ENCODE measurements around the gene NNMT.

Gene NNMT

DNA sequence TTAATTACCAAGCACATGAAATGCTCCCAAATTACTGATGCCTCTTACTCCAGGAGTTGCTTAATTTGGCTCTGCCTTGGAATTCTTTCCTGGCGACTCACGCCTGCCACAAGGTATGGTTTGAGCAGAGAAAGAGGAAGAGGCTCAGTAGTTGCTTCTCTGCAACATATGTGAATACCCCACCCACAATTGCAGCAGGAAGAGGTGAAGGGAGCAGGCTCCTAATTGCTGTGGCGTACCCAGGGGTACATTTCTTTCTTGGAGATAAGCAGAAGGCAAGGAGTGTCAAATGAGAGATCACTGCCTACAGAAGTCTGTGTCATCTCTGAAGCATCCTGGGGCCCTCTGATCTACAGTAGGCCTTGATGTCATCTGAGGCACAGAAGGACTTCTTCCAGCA is 10.6 kb upstream of the NNMT start:
- no peak for DNase-seq

- DNase-seq, result no peak
Observed at GRCh38 chr11:114286229-114286628, 10.0 kb upstream of the NNMT start.

- DNase-seq, result no peak
Observed at GRCh38 chr11:114287154-114287553, 9.0 kb upstream of the NNMT start.

DNA sequence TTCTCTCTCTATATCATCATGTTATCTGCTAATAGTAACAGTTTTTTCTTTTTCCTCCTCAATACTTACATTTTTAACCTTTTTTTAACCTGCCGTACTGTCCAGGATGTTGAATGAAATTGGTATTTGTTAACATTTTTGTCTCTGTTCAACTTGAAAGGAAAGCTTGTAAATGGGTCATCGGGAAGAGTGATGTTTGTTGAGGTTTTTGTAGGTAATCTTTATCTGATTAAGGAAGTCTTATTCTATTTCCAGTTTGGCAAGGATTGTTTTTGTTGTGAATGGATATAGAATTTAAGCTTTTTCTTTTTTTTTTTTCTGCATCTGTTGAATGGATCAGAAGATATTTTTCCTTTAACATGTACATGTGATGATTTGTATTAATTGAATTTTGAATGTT is 8.1 kb upstream of the NNMT start:
- DNase-seq, result no peak

DNA sequence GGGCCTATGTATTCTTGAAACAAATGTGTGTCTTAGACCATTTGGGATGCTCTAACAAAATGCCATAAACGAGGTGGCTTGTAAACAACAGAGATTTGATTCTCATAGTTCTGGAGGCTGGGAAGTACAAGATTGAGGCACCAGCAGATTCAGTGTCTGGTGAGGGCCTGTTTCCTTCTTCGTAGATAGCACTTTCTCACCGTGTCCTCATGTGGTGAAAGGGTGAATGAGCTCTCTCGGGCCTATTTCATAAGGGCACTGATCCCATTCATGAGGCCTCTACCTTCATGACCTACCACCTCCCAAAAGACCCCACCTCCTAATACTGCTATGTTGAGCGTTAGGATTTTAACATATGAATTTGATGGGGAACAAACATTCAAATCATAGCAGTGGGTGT is 6.4 kb upstream of the NNMT start:
- DNase-seq, result no peak

- no peak for DNase-seq
Observed at GRCh38 chr11:114290503-114291235, 5.5 kb upstream of the NNMT start.

DNA sequence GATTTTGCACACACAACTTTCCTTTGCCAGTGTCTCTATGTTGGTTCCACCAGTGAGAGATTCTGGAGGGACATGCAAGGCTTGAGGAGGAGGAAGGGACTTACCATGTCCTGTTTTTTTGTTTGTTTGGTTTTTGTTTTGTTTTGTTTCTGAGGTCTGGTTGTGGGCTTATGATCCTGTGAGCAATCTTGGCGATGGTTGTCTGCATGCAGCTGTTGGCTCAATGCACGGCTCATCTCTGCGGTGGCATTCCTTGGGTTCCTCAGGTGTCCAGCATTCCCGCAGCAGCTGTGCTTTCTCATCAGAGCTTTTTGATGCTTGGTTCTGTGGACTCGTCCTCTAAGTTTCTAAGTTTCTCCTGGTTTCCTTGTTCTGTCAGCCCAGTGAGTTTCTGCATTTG is 4.8 kb upstream of the NNMT start:
- peak; percentile 43 for DNase-seq

DNA sequence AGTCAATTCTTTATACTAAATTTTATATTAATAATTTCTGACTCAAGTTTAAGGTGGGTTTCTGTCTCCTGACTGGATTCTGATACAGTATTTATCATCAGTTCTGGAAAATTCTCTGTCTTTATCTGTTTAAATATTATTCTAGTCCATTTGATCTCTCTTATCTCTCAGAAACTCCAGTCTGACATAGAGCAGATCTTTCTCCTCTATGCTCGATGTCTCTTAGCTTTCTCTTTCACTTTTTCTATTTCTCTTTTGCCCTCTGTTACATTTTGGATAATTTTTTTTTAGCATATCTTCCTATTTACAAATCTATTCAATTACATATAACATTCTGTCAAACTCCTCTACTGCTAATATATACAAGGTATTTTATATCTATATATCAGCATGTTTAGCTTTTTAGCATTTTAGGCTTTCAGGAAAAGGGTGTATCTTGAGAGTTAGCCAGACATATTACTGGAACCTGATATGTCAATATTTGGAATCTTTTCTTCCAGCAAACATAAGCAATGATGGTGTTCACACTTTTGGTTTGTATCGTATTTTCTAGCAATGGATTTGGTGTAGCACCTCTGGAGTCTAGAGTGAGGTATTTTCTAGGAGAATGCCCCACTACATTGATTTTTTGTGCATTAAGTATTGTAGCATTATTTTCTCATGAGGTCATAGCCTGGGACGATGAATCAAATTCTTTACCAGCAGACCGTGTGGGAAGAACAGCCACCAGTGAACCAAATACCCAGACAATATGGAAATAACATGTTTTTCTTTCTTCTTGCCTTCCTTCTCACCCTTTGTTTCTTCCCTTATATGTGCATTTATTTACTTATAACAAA is 4.1 kb upstream of the NNMT start:
- no peak for DNase-seq

- no peak for DNase-seq
Observed at GRCh38 chr11:114293201-114293711, 2.9 kb upstream of the NNMT start.

DNA sequence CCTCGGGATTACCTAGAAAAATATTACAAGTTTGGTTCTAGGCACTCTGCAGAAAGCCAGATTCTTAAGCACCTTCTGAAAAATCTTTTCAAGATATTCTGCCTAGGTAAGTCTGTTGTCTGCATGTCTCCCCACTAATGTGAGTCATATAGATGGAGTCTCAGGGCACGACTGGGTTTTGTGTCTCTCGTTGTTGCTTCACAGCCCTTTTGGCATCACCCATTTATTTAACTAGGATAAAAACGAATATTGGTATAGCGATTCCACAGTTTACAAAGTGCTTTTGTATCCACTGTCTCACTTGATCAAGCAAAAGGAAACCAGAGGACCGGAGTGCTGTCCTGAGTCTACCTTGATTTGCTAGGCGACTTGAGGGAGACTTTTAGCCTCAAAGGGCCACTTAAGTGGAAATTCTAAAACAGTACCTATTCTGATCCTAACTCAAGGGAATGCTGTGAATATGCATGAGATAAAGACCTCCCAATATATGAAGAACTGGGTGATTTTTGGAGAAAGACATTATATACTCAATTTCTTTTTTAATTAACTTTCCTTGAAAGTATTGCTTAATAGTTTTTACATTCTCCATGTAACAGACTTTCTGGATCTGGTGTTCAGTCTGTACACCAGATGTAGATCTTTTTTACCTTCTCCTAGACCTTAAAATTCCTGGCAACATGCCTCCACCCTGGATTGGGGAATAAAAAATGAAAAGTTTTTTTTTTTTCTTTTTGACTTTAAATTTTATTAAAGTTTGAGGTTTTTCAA is 590 bp downstream of the NNMT start:
- DNase-seq, result no peak

GRCh38 chr11:114297806-114298709 is 1.9 kb downstream of the NNMT start:
- no peak for DNase-seq

DNA sequence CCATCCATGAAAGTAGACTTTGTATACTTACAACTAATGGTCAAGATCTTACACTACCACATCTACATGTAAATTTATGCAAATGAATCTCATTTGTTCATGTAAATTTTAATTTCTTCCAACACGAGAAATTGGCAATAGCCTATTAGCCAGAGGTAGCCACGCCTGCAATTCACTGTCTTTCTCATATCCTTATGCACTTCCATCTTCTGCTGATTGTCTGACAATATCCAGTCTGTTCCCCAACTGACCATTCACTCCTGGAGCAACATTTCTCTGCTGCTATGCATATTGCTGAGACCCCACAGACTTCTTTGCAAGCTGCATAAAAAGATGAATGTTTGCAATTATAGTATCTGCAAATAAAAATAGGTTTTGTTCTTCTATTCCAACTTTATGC is 2.5 kb downstream of the NNMT start:
- DNase-seq, result no peak

DNA sequence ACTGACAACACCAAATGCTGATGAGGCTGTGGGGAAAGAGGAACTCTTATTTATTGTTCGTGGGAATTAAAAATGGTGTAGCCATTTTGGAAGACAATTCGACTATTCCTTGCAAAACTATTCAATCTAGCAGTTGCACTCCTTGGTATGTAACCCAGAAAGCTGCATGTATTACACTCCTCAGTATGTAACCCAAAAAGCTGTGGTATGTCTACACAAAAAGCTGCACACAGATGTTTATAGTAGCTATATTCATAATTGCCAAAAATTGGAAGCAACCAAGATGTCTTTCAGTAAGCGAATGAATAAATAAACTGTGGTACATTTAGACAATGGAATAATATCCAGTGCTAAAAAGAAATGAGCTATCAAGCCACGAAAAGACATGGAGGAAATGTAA is 4.9 kb downstream of the NNMT start:
- DNase-seq, result no peak

- DNase-seq, result no peak
Observed at GRCh38 chr11:114301927-114302326, 5.7 kb downstream of the NNMT start.

- no peak for DNase-seq
Observed at GRCh38 chr11:114302663-114303062, 6.5 kb downstream of the NNMT start.

- no peak for DNase-seq
Observed at GRCh38 chr11:114304065-114304464, 7.9 kb downstream of the NNMT start.

GRCh38 chr11:114304969-114305368 is 8.8 kb downstream of the NNMT start:
- DNase-seq, result no peak

DNA sequence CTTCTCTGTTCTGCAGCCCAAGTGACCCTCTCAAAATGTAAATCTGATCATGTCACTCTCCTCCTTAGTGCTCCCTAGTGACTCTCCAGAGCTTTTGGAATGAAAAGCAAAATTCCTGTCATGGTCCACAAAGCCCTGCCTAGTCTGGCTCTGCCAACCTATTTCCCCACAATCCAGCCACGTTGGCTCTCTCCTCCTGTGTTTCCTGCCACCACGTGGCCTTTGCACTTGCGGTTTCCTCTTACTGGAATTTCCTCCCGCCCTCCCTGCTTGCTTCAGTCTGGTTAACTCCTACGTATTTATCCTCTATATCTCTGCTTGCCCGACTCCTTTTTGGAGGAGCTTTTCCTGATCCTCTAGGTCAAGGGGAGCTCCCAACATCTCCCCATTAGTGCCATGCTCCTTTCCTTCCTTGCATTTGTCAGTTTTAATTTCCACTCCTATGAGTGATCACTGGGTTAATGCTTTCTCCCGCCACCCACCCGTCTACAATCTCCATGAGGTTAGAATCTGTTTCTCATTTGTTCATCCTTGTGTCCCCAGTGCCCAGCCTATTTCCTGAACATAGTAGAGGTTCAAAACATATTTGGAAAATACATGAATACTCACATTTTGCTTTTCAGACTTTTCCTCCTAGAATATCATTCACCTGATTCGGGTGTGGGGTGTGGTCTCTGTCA is 11.5 kb downstream of the NNMT start:
- peak; percentile 59 for DNase-seq

GRCh38 chr11:114308689-114309089 is 12.5 kb downstream of the NNMT start:
- DNase-seq, result no peak

DNA sequence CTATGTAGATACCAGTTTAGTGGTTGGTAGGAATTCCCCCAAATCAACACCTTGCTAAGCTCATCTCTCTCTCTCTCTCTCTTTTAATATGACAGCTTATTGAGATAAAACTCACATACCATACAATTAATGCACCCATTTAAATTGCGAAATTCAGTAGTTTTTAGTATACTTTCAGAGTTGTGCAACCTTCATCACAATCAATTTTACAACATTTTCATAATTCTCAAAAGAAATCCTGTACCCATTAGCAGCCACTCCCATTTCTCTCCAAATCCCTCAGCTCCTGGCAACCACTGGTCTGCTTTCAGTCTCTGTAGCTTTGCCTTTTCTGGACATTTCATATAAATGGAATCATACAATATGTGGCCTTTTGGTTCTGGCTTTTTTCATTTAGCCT is 13.3 kb downstream of the NNMT start:
- DNase-seq, result no peak

- no peak for DNase-seq
Observed at GRCh38 chr11:114310095-114310494, 13.9 kb downstream of the NNMT start.

DNA sequence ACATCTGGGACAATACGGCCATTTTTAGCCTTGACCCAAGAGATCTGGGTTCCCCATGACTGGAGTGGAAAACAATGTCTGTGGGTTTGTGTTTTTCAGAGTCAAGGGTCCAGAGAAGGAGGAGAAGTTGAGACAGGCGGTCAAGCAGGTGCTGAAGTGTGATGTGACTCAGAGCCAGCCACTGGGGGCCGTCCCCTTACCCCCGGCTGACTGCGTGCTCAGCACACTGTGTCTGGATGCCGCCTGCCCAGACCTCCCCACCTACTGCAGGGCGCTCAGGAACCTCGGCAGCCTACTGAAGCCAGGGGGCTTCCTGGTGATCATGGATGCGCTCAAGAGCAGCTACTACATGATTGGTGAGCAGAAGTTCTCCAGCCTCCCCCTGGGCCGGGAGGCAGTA is 15.7 kb downstream of the NNMT start:
- no peak for DNase-seq
